RWPE1 (cell line): ENCODE results near the gene PARVG.

Experiments
- CTCF ChIA-PET: fragments of 350-600 bp; sonication (Branson Sonifier 250); formaldehyde crosslinking; extraction: SDS; loops from one replicate; lab custom pipeline; 2021; lab: Yijun Ruan, JAX
- POLR2A ChIA-PET: fragments of 400-600 bp; formaldehyde crosslinking; extraction: SDS; loops from one replicate; lab custom pipeline; 2020; ENCODE audit warnings: antibody characterized with exemption; ENCODE audit not compliant: low non-redundant PET; lab: Yijun Ruan, JAX
- DNase-seq: peaks from one replicate; pipeline ENCODE4 v3.0.0; 2012; ENCODE audit warnings: low spot score
- H3K27ac ChIP-seq: fragments of 450-650 bp; 2 replicates; pipeline ENCODE4 v1.5.1; 2017
- CTCF ChIP-seq: fragments of 450-650 bp; conservative IDR thresholded peaks from 2 replicates; pipeline ENCODE4 v1.5.1; 2017; ENCODE audit warnings: low read depth, mild to moderate bottlenecking

PARVG gene

GRCh38 chr22:44136112-44136511 is 44.6 kb upstream of the PARVG start:
- POLR2A ChIA-PET: no interaction called here
- CTCF ChIA-PET: no interaction called here

GRCh38 chr22:44136786-44137185 is 43.9 kb upstream of the PARVG start:
- H3K27ac ChIP-seq: no peak overlapping the region
- ChIA-PET POLR2A (no interaction called here), CTCF (no interaction called here)
- TF ChIP-seq CTCF: no peak
- no peak for DNase-seq

More at GRCh38 chr22:44136112-44136511, 44.6 kb upstream of the PARVG start:
- DNase-seq: no peak
- no peak for TF ChIP-seq CTCF
- no peak overlapping the region for H3K27ac ChIP-seq

- ChIA-PET POLR2A (no interaction called here), CTCF (no interaction called here)
- no peak for TF ChIP-seq CTCF
- no peak for DNase-seq
- H3K27ac ChIP-seq: no peak overlapping the region
Measured at GRCh38 chr22:44137415-44137814, 43.3 kb upstream of the PARVG start.

- TF ChIP-seq CTCF: no peak
- ChIA-PET POLR2A (no interaction called here), CTCF (no interaction called here)
Measured at GRCh38 chr22:44139773-44140172, 41.0 kb upstream of the PARVG start.

GRCh38 chr22:44142421-44143104 is 38.2 kb upstream of the PARVG start:
- POLR2A ChIA-PET: no interaction called here
- TF ChIP-seq CTCF: no peak
- CTCF ChIA-PET: no interaction called here
- no peak overlapping the region for H3K27ac ChIP-seq
- no peak for DNase-seq

More at GRCh38 chr22:44139773-44140172, 41.0 kb upstream of the PARVG start:
- DNase-seq: no peak
- H3K27ac ChIP-seq: no peak overlapping the region

GRCh38 chr22:44143105-44143474 is 37.6 kb upstream of the PARVG start:
- CTCF ChIA-PET: no interaction called here
- no peak for TF ChIP-seq CTCF
- H3K27ac ChIP-seq: no peak overlapping the region
- no peak for DNase-seq
- POLR2A ChIA-PET: no interaction called here
